K562 (cell line): ENCODE measurements around the gene LRRC25. TPM values are rescaled to one million over a fixed set of nuclear protein-coding genes. Genes with fewer than 3 reads are reported as not detected.

Experiments used
- BRD9 ChIP-seq: fragments of 450-650 bp; IDR thresholded peaks from 2 replicates; pipeline ENCODE4 v1.6.1; 2018; ENCODE audit warnings: low read depth; ENCODE audit not compliant: partially characterized antibody
- ELF2 ChIP-seq: fragments of 250-450 bp; sonication (Bioruptor Pico); IDR thresholded peaks from 2 replicates; pipeline ENCODE4 v1.5.0; 2021; ENCODE audit warnings: mild to moderate bottlenecking
- ETV5 ChIP-seq: sonication (generic); formaldehyde crosslinking; IDR thresholded peaks from 2 replicates; pipeline ENCODE4 v1.4.0; 2020; ENCODE audit warnings: low read depth, mild to moderate bottlenecking, missing genetic modification reagents
- HDAC8 ChIP-seq: fragments of 450-650 bp; IDR thresholded peaks from 2 replicates; pipeline ENCODE4 v1.6.1; 2016; ENCODE audit warnings: mild to moderate bottlenecking, missing genetic modification characterization, moderate library complexity, missing compliant biosample characterization
- HNRNPL ChIP-seq: fragments of 200-400 bp; formaldehyde crosslinking; IDR thresholded peaks from 2 replicates; pipeline ENCODE4 v1.6.1; 2017; ENCODE audit warnings: low read depth, mild to moderate bottlenecking, low read length
- KLF1 ChIP-seq: fragments of 450-650 bp; IDR thresholded peaks from 2 replicates; pipeline ENCODE4 v1.6.1; 2016; ENCODE audit warnings: missing genetic modification characterization, missing compliant biosample characterization
- KLF16 ChIP-seq: IDR thresholded peaks from 2 replicates; pipeline ENCODE4 v1.6.1; 2016; ENCODE audit warnings: antibody characterized with exemption
- MCM2 ChIP-seq: fragments of 450-650 bp; IDR thresholded peaks from 2 replicates; pipeline ENCODE4 v1.6.1; 2017; ENCODE audit warnings: low read depth, mild to moderate bottlenecking
- MYC ChIP-seq, 2 experiments: fragments of 250-450 bp in 1 of 2; sonication (Bioruptor Pico) in 1 of 2; IDR thresholded peaks; 2 replicates each; pipeline versions ENCODE4 v1.5.1 to v1.6.1; 2012 to 2021; ENCODE audit warnings: low read depth in 2 of 2, borderline replicate concordance in 1 of 2, improper control_type of control experiment in 1 of 2, low read length in 1 of 2, mild to moderate bottlenecking in 1 of 2, moderate library complexity in 1 of 2
- NR2C2 ChIP-seq, 2 experiments: fragments of 200-800 bp in 1 of 2; sonication (Bioruptor generic) in 1 of 2; sonication (generic) in 1 of 2; formaldehyde crosslinking in 1 of 2; IDR thresholded peaks; 2 replicates each; pipeline versions ENCODE4 v1.6.1 to v1.8.0; 2016 to 2022; ENCODE audit warnings: mild to moderate bottlenecking in 1 of 2, missing compliant biosample characterization in 1 of 2, missing genetic modification characterization in 1 of 2, missing genetic modification reagents in 1 of 2
- OTX1 ChIP-seq: fragments of 450-650 bp; formaldehyde crosslinking; IDR thresholded peaks from 2 replicates; pipeline ENCODE4 v1.4.0; 2022; ENCODE audit warnings: mild to moderate bottlenecking
- PHB ChIP-seq: fragments of 250-450 bp; sonication (Bioruptor Pico); IDR thresholded peaks from 2 replicates; pipeline ENCODE4 v1.5.0; 2021
- POLR2AphosphoS2 ChIP-seq: IDR thresholded peaks from 2 replicates; pipeline ENCODE4 v1.6.1; 2012; ENCODE audit warnings: low read length, improper control_type of control experiment
- PRMT5 ChIP-seq: sonication (generic); formaldehyde crosslinking; IDR thresholded peaks from 2 replicates; pipeline ENCODE4 v1.5.0; 2020; ENCODE audit warnings: missing genetic modification reagents
- PTBP1 ChIP-seq: fragments of 200-400 bp; formaldehyde crosslinking; IDR thresholded peaks from 2 replicates; pipeline ENCODE4 v1.6.1; 2017; ENCODE audit warnings: low read depth, low read length
- RBM25 ChIP-seq: fragments of 200-400 bp; formaldehyde crosslinking; IDR thresholded peaks from 2 replicates; pipeline ENCODE4 v1.6.1; 2018; ENCODE audit warnings: low read length, low read depth, moderate library complexity; ENCODE audit not compliant: severe bottlenecking
- SAP30 ChIP-seq: fragments of 200-600 bp; sonication (generic); IDR thresholded peaks from 2 replicates; pipeline ENCODE4 v1.6.1; 2012; ENCODE audit warnings: borderline replicate concordance, low read depth, mild to moderate bottlenecking, moderate library complexity, low read length, control low read depth, inconsistent platforms; ENCODE audit not compliant: insufficient read depth, poor library complexity, severe bottlenecking
- SMAD1 ChIP-seq: fragments of 150-350 bp; IDR thresholded peaks from 2 replicates; pipeline ENCODE4 v1.6.1; 2014; ENCODE audit warnings: low read length, low read depth; ENCODE audit not compliant: partially characterized antibody
- SMAD3 ChIP-seq: fragments of 450-650 bp; formaldehyde crosslinking; conservative IDR thresholded peaks from 2 replicates; pipeline ENCODE4 v1.4.0; 2020; ENCODE audit warnings: mild to moderate bottlenecking
- SUPT5H ChIP-seq: fragments of 450-650 bp; IDR thresholded peaks from 2 replicates; pipeline ENCODE4 v1.6.1; 2016
- TBL1XR1 ChIP-seq, 2 experiments: IDR thresholded peaks; 2 replicates each; pipeline ENCODE4 v1.6.1; 2012; ENCODE audit warnings: improper control_type of control experiment in 2 of 2, low read length in 2 of 2, mild to moderate bottlenecking in 1 of 2
- ZBTB1 ChIP-seq: sonication (generic); formaldehyde crosslinking; IDR thresholded peaks from 2 replicates; pipeline ENCODE4 v1.8.1; 2023; ENCODE audit warnings: missing genetic modification reagents, low read depth, mild to moderate bottlenecking, borderline replicate concordance
- ZC3H8 ChIP-seq: fragments of 450-650 bp; IDR thresholded peaks from 2 replicates; pipeline ENCODE4 v1.6.1; 2017
- ZNF140 ChIP-seq: fragments of 250-450 bp; sonication (Bioruptor Pico); IDR thresholded peaks from 2 replicates; pipeline ENCODE4 v1.8.0; 2021; ENCODE audit warnings: moderate library complexity, mild to moderate bottlenecking, inconsistent platforms
- ZNF589 ChIP-seq: fragments of 200-800 bp; sonication (Bioruptor generic); IDR thresholded peaks from 2 replicates; pipeline ENCODE4 v1.6.1; 2016; ENCODE audit warnings: low read depth, missing genetic modification characterization, missing compliant biosample characterization
- polyA plus RNA-seq, 8 experiments: library from polyadenylated mRNA; depleted of rRNA in 4 of 8; stranded (reverse) in 5 of 8; unstranded in 3 of 8; fragments of >200 nt; fragmentation: Nextera tagmentation in 2 of 8; fragmentation: Illumina TruSeq in 1 of 8; extraction: Ambion mirVana in 2 of 8; extraction: Trizol in 1 of 8; gene quantifications; 2 replicates each; pipeline versions ENCODE4 v1.2.1 to v1.2.3, GENCODE V29; 2011 to 2014; ENCODE audit warnings: inconsistent platforms in 1 of 8, missing spikeins in 1 of 8
- total RNA-seq, 7 experiments: library from RNA; depleted of rRNA in 6 of 7; stranded (reverse); fragments of >200 nt in 6 of 7; fragmentation: Illumina TruSeq in 2 of 7; extraction: Trizol in 2 of 7; gene quantifications; 2 replicates each; pipeline versions ENCODE4 v1.2.1 to v1.2.3, GENCODE V29; 2011 to 2021; ENCODE audit warnings: low replicate concordance in 1 of 7
- TF ChIP-seq, protein P1 (sequence below): fragments of 250-450 bp; sonication (Bioruptor Pico); IDR thresholded peaks from 2 replicates; pipeline ENCODE4 v1.8.0; 2021; ENCODE audit warnings: mild to moderate bottlenecking, moderate library complexity
- TF ChIP-seq, protein P2 (sequence below): fragments of 450-650 bp; formaldehyde crosslinking; IDR thresholded peaks from 2 replicates; pipeline ENCODE4 v1.4.0; 2020; ENCODE audit warnings: mild to moderate bottlenecking, moderate library complexity

Gene LRRC25
- total and polyA plus RNA-seq, 9 of the 15 experiments (the other 6 are each of a cell fraction or from before 2014, with no cell fraction given), result 0.07 to 0.36 (median 0.10) TPM; not detected in 3

DNA sequence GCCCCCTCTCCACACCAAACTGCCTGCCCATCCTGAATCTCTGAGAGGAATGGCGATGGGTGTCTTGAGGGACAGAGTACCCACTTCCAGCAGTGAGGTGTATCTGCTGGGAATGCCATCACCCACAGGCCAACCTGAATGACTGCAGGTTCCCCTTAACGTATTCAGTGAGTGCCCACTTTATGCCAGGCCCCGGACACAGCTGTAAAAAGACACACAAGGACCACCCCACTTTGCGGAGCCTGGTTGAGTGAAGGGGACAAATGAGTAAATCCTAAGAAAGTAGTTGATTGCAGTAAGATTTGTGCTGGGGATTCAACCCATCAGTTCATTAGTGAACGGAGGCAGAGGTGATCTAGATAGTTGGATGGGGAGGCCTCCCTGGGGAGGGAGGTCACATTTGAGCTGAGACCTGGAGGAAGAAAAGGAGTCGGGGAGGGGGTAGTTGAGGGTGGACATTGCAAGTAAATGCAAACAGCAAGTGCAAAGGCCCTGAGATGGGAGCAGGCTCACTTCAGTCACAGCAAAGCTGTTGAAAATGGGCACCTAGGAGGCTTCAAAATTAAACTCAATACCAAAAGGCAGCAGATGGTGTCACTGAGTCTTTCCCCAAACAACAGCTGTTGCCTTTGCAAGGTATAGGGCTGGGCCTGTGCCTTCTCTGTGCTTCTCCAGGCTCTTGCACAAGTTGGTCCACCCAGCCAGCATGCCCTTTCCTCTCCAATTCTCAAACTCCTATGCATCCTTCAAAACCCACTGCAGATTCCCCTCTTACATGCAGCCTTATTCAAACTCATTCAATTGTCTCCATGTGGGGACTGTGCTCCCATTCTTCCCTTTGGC is 7.1 kb downstream of the LRRC25 start (continued):
- TF ChIP-seq HDAC8 (tag) (no peak), HNRNPL (no peak), NR2C2 (CRISPR knock-in tag; IDR thresholded peaks at IDR 0.05) (0 out of 2 replicates have a peak, but pooled peaks have one; percentile 31), NR2C2 (tag; IDR thresholded peaks at IDR 0.05) (no peak), ZC3H8 (no peak), ETV5 (peak; percentile 23; the same call in 1 of the 2 replicates), PHB (CRISPR knock-in tag) (peak; percentile 7; the same call in 1 of the 2 replicates), SUPT5H (peak; percentile 55), ELF2 (CRISPR knock-in tag) (no peak), OTX1 (CRISPR knock-in tag) (peak; percentile 79; the same call in 1 of the 2 replicates), SAP30 (no peak), SMAD1 (peak; percentile 12), MYC (IDR thresholded peaks at IDR 0.05; ENCODE audit: low read depth, low read length) (no peak), MYC (CRISPR knock-in tag; IDR thresholded peaks at IDR 0.05; ENCODE audit: borderline replicate concordance, low read depth) (peak; percentile 81; the same call in 1 of the 2 replicates), SMAD3 (CRISPR knock-in tag) (peak; percentile 18; the same call in 1 of the 2 replicates), POLR2AphosphoS2 (peak; percentile 99), TBL1XR1 (IDR thresholded peaks at IDR 0.05; ENCODE audit: low read length in 2 of 2) (no peak), ZBTB1 (no peak), PTBP1 (no peak), RBM25 (peak; percentile 74), ZNF589 (CRISPR knock-in tag) (0 out of 2 replicates have a peak, but pooled peaks have one; percentile 46), ZNF140 (CRISPR knock-in tag) (no peak), MCM2 (no peak), KLF16 (no peak), KLF1 (tag) (no peak), BRD9 (no peak), PRMT5 (no peak)
- TF ChIP-seq, protein P1, sequence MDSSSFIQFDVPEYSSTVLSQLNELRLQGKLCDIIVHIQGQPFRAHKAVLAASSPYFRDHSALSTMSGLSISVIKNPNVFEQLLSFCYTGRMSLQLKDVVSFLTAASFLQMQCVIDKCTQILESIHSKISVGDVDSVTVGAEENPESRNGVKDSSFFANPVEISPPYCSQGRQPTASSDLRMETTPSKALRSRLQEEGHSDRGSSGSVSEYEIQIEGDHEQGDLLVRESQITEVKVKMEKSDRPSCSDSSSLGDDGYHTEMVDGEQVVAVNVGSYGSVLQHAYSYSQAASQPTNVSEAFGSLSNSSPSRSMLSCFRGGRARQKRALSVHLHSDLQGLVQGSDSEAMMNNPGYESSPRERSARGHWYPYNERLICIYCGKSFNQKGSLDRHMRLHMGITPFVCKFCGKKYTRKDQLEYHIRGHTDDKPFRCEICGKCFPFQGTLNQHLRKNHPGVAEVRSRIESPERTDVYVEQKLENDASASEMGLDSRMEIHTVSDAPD (CRISPR knock-in tag), result no peak
- TF ChIP-seq, protein P2, sequence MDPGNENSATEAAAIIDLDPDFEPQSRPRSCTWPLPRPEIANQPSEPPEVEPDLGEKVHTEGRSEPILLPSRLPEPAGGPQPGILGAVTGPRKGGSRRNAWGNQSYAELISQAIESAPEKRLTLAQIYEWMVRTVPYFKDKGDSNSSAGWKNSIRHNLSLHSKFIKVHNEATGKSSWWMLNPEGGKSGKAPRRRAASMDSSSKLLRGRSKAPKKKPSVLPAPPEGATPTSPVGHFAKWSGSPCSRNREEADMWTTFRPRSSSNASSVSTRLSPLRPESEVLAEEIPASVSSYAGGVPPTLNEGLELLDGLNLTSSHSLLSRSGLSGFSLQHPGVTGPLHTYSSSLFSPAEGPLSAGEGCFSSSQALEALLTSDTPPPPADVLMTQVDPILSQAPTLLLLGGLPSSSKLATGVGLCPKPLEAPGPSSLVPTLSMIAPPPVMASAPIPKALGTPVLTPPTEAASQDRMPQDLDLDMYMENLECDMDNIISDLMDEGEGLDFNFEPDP (CRISPR knock-in tag), result no peak
